GM11168 (cell line): ENCODE measurements around the gene SPIC.
"Not testable (repeated sequence)": the region's sequence is repeated elsewhere in the genome, so short reads cannot be mapped to it uniquely, and the experiment has no call there.

ENCODE experiments used
- in situ Hi-C: fragments of 300-500 bp; cut with MboI; formaldehyde crosslinking; loops from one replicate; pipeline ENCODE4 v1.12.0; 2022; ENCODE audit warnings: low sequenced_read_pairs; ENCODE audit not compliant: unreplicated experiment

SPIC gene

DNA sequence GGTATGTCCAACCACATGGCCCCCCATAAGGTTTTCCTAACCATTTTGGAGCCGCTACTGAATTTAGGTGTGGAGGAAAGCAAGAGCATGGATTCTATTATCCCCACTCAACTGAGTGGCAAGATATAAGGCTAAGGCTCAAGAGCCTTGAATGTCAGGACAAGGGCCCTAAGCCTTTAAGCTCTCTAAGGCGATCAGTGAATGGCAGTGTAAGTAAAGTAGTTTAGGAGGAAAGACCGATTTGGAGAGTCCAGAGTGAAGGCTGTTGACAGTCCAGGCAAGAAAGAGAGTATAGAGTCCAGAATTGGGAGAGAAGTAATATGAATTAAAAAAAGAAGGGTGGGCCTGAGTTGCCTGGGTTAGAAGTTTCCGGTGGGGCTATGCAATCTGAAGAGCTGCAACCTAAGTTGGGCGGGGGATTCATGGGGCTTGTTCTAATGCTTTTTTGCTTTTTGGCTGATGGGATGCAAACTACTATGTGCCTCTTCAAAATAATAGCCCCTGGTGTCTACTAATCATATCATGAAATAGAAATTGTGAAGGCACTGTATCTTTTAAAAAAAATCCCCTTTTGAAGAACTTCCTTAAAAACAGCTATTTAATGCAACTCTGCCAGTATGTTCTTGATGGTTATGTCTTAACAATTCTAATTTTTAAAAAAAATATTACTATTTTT is at the start of gene SPIC:
Gene SPIC (plus strand): TSS at position 626 of the 676 bp plus-strand sequence. CDS start 1,569 bp downstream, outside the sequence.
- in situ Hi-C loops, result no loop called here

GRCh38 chr12:101430456-101430855 is 44.7 kb upstream of the SPIC start:
- in situ Hi-C loops, result no loop called here

- in situ Hi-C loops, result no loop called here
Measured at GRCh38 chr12:101436136-101436535, 39.0 kb upstream of the SPIC start.

DNA sequence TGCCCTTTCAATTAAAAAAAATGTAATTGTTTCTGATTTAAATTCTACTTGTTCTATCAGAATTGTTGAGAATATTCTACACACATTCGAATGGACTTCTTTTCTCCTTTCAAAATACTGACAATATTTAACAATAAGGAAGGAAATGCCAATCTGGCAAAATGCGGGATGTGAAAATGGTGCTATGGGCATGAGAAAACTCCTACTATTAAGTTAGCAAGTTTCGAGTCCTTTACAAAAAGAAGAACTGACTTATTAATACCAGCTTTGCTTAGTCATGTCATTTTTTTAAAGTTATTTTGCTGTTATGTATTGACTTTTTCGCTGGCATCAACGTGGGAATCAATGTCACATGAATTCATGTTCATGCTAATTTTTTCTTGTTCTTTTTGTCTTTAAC is 35.9 kb upstream of the SPIC start:
- in situ Hi-C loops, result no loop called here

GRCh38 chr12:101441461-101442224 is 33.5 kb upstream of the SPIC start:
- in situ Hi-C loops, result no loop called here

GRCh38 chr12:101455685-101456084 is 19.5 kb upstream of the SPIC start:
- in situ Hi-C loops, result no loop called here

GRCh38 chr12:101459642-101460346 is 15.3 kb upstream of the SPIC start:
- in situ Hi-C loops, result no loop called here

GRCh38 chr12:101468948-101469347 is 6.2 kb upstream of the SPIC start:
- in situ Hi-C loops, result no loop called here

- in situ Hi-C loops, result no loop called here
Measured at GRCh38 chr12:101470939-101471338, 4.2 kb upstream of the SPIC start.

DNA sequence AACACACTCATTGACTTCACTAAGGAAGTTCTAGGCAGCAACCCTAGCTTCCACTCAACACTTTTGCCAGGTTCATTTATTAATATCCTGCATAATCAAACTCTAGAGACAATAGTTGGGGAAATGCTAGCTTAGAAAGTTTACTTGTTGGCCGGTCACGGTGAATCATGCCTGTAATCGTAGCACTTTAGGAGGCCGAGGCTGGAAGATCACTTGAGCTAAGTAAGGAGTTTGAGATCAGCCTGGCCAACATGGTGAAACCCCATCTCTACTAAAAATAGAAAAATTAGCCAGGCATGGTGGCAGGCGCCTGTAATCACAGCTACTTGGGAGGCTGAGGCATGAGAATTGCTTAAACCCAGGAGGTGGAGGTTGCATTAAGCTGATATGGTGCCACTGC is 3.3 kb upstream of the SPIC start:
- in situ Hi-C loops, result not testable (repeated sequence)

DNA sequence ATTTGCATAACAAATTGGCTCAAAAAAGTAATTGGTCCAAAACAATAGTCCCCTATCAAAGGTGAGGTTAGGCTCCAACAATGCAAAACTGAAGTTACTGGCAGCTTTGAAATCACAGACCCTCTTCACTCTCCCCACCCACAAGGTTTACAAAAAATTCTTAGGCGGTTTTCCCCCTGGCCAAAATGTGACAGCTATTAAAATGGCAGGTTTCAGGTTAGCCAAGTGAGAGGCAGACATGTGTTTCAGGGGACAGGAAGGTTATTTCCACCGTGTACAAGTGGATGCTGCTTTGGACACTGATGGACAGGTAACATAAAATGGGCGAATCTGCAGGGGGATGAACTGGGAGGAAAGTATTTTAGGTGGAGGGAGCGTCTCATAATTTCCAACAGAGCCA is 888 bp upstream of the SPIC start:
- in situ Hi-C loops, result no loop called here

GRCh38 chr12:101475751-101476305 is 692 bp downstream of the SPIC start:
- in situ Hi-C loops, result no loop called here

- in situ Hi-C loops, result no loop called here
Measured at GRCh38 chr12:101480849-101481248, 5.7 kb downstream of the SPIC start.

DNA sequence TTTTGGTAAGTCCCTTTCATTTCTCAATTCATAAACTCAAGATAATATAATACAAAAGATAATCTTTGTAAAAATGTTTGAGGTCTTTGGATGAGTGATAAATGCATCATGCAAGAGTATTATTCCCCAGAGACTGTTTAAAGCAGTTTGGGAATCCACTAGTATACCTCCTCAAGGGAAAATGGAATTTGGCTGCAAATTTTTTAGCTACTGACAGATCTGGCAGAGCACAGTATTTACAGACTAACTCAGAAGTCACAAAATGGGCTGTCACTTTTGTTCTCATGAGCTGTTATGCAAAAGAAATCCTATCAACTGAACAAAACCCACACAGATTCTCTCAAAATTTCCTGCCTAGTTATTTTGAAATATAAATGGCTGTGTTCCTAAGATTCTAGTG is 9.9 kb downstream of the SPIC start:
- in situ Hi-C loops, result no loop called here

DNA sequence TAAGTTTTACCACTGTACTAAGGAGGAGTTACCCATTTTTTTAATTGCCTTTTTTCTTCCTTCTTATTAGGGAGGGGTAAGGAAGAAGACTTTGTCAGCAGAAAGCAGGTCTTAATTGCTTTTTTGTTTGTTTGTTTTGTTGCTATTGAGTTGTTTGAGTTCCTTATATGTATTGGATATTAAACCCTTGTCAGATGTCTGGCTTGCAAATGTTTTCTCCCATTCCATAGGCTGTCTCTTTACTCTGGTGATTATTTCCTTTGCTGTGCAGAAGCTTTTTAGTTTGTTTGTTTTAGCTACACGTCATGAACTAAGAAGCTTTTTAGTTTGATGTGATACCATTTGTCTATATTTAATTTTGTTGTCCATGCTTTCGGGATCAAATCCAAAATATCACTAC is 13.3 kb downstream of the SPIC start:
- in situ Hi-C loops, result no loop called here

- in situ Hi-C loops, result no loop called here
Measured at GRCh38 chr12:101490286-101490920, 15.3 kb downstream of the SPIC start.

GRCh38 chr12:101491329-101491728 is 16.2 kb downstream of the SPIC start:
- in situ Hi-C loops, result no loop called here

- in situ Hi-C loops, result no loop called here
Measured at GRCh38 chr12:101493556-101493955, 18.4 kb downstream of the SPIC start.

DNA sequence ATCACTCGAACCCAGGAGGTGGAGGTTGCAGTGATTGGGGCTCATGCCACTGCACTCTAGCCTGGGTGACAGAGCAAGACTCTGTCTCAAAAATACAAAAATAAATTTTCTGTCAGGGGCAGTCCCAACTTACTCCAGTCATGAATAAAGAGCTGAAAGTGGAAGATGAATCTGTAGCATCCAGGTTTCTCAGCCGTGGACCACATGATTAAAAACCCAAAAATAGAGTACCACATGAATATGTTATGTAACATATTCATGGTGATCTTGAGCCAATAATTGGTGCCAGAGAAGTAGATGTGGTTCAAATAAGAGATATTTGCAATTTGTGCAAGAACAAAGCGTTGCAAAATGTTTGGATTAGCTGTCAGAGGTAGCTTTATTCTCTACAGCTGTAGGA is 23.1 kb downstream of the SPIC start:
- in situ Hi-C loops, result no loop called here

GRCh38 chr12:101501410-101501995 is 26.4 kb downstream of the SPIC start:
- in situ Hi-C loops, result no loop called here
